Right lobe of liver (tissue), 4 donors: ENCODE measurements around the gene PLS1.

Experiments
- CTCF ChIP-seq, 4 donors: fragments of 200-600 bp in 3 of 4; fragments of 450-650 bp in 1 of 4; IDR thresholded peaks; one replicate each; pipeline versions ENCODE4 v1.5.1 to v1.8.0; 2016 to 2022; ENCODE audit warnings: antibody characterized with exemption in 4 of 4, mild to moderate bottlenecking in 2 of 4
- POLR2A ChIP-seq: fragments of 450-650 bp; IDR thresholded peaks from one replicate; pipeline ENCODE4 v1.6.1; 2017; ENCODE audit warnings: antibody characterized with exemption, mild to moderate bottlenecking
- donor health status: DM: no; HTN: no; CAD: no.
- donor health status: DM: no; HTN: no; CAD: no.
- donor health status: DM: no; HTN: yes; CAD: no.

- TF ChIP-seq CTCF (IDR thresholded peaks at IDR 0.05) (no peak), POLR2A (no peak)
These were observed 42.5 kb upstream of the PLS1 start for GRCh38 chr3:142553741-142554140.
